ENCODE data around the gene TANC1. TPM values are rescaled to one million over a fixed set of nuclear protein-coding genes. Genes with fewer than 3 reads are reported as not detected.

TANC1 gene
- total and polyA plus RNA-seq, 2 donors (not counting 3 experiments of a cell fraction or from before 2014, with no cell fraction given), result 58.9 to 99.4 TPM

DNA sequence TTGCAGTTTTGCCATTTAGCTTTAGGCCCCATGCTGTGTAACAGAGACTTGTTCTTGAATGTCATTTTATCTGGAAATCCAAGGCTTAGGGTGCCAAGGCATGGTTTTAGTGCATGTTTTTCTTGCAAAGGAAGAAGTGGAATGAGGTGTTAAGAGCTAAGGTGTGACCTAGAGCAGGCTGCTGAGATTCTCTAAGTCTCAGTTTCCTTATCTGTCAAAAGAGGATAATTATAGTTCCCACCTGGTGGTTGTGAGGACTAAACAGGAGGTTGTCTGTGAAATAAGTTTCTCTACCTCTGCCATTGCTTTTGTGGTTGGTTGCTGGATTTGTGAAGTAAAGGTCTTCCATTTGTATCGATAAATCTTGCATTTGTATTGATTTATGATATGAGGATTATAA lies 82.0 kb downstream of the TANC1 start:
- Histone ChIP-seq H3K27ac (ENCODE audit: insufficient read depth, low read depth, low read length) (no peak overlapping the region), H3K4me3 (replicated peaks in 1 of 3; ENCODE audit: insufficient read depth in 1 of 3, low read depth in 1 of 3, low read length in 3 of 3) (no peak overlapping the region), H3K36me3 (ENCODE audit: control insufficient read depth in 2 of 2, extremely low read depth in 1 of 2, insufficient read depth in 2 of 2, low read length in 2 of 2) (peaks cover 0 to 3% of the 10 kb centered on the region in 2 experiments), H3K9ac (replicated peaks; ENCODE audit: extremely low read depth, insufficient read depth, low read length) (no peak overlapping the region), H3K4me2 (ENCODE audit: insufficient read depth, low read length) (no peak overlapping the region), H2AFZ (ENCODE audit: low read depth, low read length) (no peak overlapping the region), H4K20me1 (replicated peaks; ENCODE audit: control insufficient read depth, extremely low read depth, insufficient read depth, low read length) (no peaks in the 10 kb centered on the region), H3K27me3 (ENCODE audit: control insufficient read depth in 2 of 2, insufficient read depth in 2 of 2, low read length in 2 of 2) (no peaks in the 10 kb centered on the region), H3K79me2 (ENCODE audit: control insufficient read depth, insufficient read depth, low read length) (peaks cover 70% of the 10 kb centered on the region), H3K9me1 (replicated peaks; ENCODE audit: control insufficient read depth, extremely low read depth, insufficient read depth, low read length) (no peaks in the 10 kb centered on the region), H3K4me1 (ENCODE audit: control insufficient read depth, extremely low read depth, insufficient read depth, low read length) (peaks cover 42% of the 10 kb centered on the region), H3K9me3 (replicated peaks; ENCODE audit: control insufficient read depth, insufficient read depth, low read length) (no peaks in the 10 kb centered on the region)
- ChIA-PET CTCF (interaction anchor here (1.4 to 4.5 kb wide), 3 partner anchors 14 to 68 kb away, joined by 4 to 23 read pairs (median 5); no protein-coding TSS in a partner anchor), POLR2A (no interaction called here)
- DNase-seq (ENCODE audit: low read depth, low spot score), result no peak
- FAIRE-seq, result no peak
- no peak for TF ChIP-seq GATA2 (IDR thresholded peaks at IDR 0.05; ENCODE audit: insufficient read depth, insufficient read length, low read depth, low read length)
- no peak for TF ChIP-seq POLR2AphosphoS5 (IDR thresholded peaks at IDR 0.05; ENCODE audit: insufficient read depth, low read depth, low read length)
- no TSS peak for BruUV-seq (replicated peaks)
- dilution Hi-C loops (cut with MboI; ENCODE audit: extremely low pct_ligation_motif_present, low sequenced_read_pairs), result no loop called here
- intact Hi-C loops (cut with micrococcal nuclease), result no loop called here

DNA sequence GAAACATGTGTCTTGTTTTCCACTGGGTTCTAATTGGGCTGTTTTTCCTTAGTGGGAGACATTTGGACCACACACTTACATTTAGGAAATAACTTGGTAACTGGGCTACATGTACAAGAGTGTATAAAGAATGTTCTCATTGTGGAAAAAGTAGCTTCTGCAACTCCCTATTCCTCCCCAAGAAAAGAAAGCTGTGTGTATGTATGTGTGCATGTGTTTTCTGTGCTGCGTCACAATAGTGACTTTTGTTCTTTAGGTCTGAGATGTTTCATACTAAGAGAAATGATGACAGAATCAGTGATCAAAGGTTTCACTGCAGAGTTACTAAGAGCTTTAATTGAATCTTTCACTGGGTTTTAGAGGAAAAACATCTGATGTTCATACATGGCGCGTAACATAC lies 82.7 kb downstream of the TANC1 start:
- CTCF ChIA-PET, result interaction anchor here (1.4 to 4.5 kb wide), 3 partner anchors 13 to 67 kb away, joined by 5 to 23 read pairs (median 6); no protein-coding TSS in a partner anchor
- Histone ChIP-seq H3K4me2 (ENCODE audit: insufficient read depth, low read length) (no peak overlapping the region), H3K79me2 (ENCODE audit: control insufficient read depth, insufficient read depth, low read length) (peaks cover 74% of the 10 kb centered on the region), H3K9ac (replicated peaks; ENCODE audit: extremely low read depth, insufficient read depth, low read length) (no peak overlapping the region), H2AFZ (ENCODE audit: low read depth, low read length) (no peak overlapping the region), H3K9me1 (replicated peaks; ENCODE audit: control insufficient read depth, extremely low read depth, insufficient read depth, low read length) (no peaks in the 10 kb centered on the region), H3K27ac (ENCODE audit: insufficient read depth, low read depth, low read length) (no peak overlapping the region), H4K20me1 (replicated peaks; ENCODE audit: control insufficient read depth, extremely low read depth, insufficient read depth, low read length) (no peaks in the 10 kb centered on the region), H3K4me1 (ENCODE audit: control insufficient read depth, extremely low read depth, insufficient read depth, low read length) (peaks cover 34% of the 10 kb centered on the region), H3K9me3 (replicated peaks; ENCODE audit: control insufficient read depth, insufficient read depth, low read length) (no peaks in the 10 kb centered on the region), H3K36me3 (ENCODE audit: control insufficient read depth in 2 of 2, extremely low read depth in 1 of 2, insufficient read depth in 2 of 2, low read length in 2 of 2) (peaks cover 0 to 3% of the 10 kb centered on the region in 2 experiments), H3K4me3 (replicated peaks in 1 of 3; ENCODE audit: insufficient read depth in 1 of 3, low read depth in 1 of 3, low read length in 3 of 3) (no peak overlapping the region), H3K27me3 (ENCODE audit: control insufficient read depth in 2 of 2, insufficient read depth in 2 of 2, low read length in 2 of 2) (no peaks in the 10 kb centered on the region)
- FAIRE-seq (no peak), DNase-seq (ENCODE audit: low read depth, low spot score) (no peak)
- intact Hi-C loops (cut with micrococcal nuclease) (no loop called here), dilution Hi-C loops (cut with MboI; ENCODE audit: extremely low pct_ligation_motif_present, low sequenced_read_pairs) (no loop called here)
- TF ChIP-seq POLR2AphosphoS5 (IDR thresholded peaks at IDR 0.05; ENCODE audit: insufficient read depth, low read depth, low read length), result no peak
- no peak for TF ChIP-seq EZH2 (IDR thresholded peaks at IDR 0.05; ENCODE audit: borderline replicate concordance, low read depth, low read length, severe bottlenecking)
- no peak for TF ChIP-seq POLR2A (IDR thresholded peaks at IDR 0.05; ENCODE audit: low read depth, low read length)
- TF ChIP-seq, protein P1, sequence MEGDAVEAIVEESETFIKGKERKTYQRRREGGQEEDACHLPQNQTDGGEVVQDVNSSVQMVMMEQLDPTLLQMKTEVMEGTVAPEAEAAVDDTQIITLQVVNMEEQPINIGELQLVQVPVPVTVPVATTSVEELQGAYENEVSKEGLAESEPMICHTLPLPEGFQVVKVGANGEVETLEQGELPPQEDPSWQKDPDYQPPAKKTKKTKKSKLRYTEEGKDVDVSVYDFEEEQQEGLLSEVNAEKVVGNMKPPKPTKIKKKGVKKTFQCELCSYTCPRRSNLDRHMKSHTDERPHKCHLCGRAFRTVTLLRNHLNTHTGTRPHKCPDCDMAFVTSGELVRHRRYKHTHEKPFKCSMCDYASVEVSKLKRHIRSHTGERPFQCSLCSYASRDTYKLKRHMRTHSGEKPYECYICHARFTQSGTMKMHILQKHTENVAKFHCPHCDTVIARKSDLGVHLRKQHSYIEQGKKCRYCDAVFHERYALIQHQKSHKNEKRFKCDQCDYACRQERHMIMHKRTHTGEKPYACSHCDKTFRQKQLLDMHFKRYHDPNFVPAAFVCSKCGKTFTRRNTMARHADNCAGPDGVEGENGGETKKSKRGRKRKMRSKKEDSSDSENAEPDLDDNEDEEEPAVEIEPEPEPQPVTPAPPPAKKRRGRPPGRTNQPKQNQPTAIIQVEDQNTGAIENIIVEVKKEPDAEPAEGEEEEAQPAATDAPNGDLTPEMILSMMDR (IDR thresholded peaks at IDR 0.05; ENCODE audit: extremely low read depth in 1 of 2, insufficient read depth in 1 of 2, low read depth in 1 of 2, low read length in 2 of 2), result no peak
- no peak for TF ChIP-seq JUN (IDR thresholded peaks at IDR 0.05; ENCODE audit: borderline replicate concordance, insufficient read depth, insufficient read length, low read depth)
- TF ChIP-seq MYC (IDR thresholded peaks at IDR 0.05; ENCODE audit: low read depth, low read length), result no peak
- TF ChIP-seq, protein P2, sequence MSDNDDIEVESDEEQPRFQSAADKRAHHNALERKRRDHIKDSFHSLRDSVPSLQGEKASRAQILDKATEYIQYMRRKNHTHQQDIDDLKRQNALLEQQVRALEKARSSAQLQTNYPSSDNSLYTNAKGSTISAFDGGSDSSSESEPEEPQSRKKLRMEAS (IDR thresholded peaks at IDR 0.05; ENCODE audit: insufficient read depth, insufficient read length), result no peak
- no peak for TF ChIP-seq GATA2 (IDR thresholded peaks at IDR 0.05; ENCODE audit: insufficient read depth, insufficient read length, low read depth, low read length)
- no peak for TF ChIP-seq FOS (IDR thresholded peaks at IDR 0.05; ENCODE audit: borderline replicate concordance, insufficient read depth, low read length)
- POLR2A ChIA-PET, result interaction anchor here (0.7 kb wide), 2 partner anchors 13 to 26 kb away, joined by 3 to 4 read pairs; no protein-coding TSS in a partner anchor
- no TSS peak for BruUV-seq (replicated peaks)
